ENCODE data around the gene MGAT3. TPM values are rescaled to one million over a fixed set of nuclear protein-coding genes. Genes with fewer than 3 reads are reported as not detected.

MGAT3 gene
- total and polyA plus RNA-seq, 12 donors, result 0.42 to 6.9 (median 1.7) TPM

GRCh38 chr22:39439170-39439569, 17.6 kb upstream of the MGAT3 start:
- WGBS, 4 donors, result 39 to 54% (median 45%) methylated on average over 8 of the region's 8 CpGs
- no peaks in the 10 kb centered on the region for H3K9me3 ChIP-seq (replicated peaks in 1 of 3)
- intact Hi-C loops (cut with DNase I), result loop anchor here in 1 of 2 donors (10.0 kb wide), 1 partner anchor 56 kb away; no protein-coding TSS in a partner anchor
- TF ChIP-seq CTCF (IDR thresholded peaks at IDR 0.05), result no peak
- TF ChIP-seq POLR2A (IDR thresholded peaks at IDR 0.05), result no peak
- peaks cover 0 to 34% of the 10 kb centered on the region in 2 donors for H3K4me1 ChIP-seq (replicated peaks in 1 of 2)
- no peak overlapping the region for H3K4me3 ChIP-seq
- H3K27me3 ChIP-seq, result no peaks in the 10 kb centered on the region
- no peak overlapping the region for H3K27ac ChIP-seq
- no peaks in the 10 kb centered on the region for H3K36me3 ChIP-seq (replicated peaks in 1 of 2)
- no peak for DNase-seq

GRCh38 chr22:39443398-39443797, 13.4 kb upstream of the MGAT3 start:
- H3K27me3 ChIP-seq, result no peaks in the 10 kb centered on the region

GRCh38 chr22:39444247-39444800, 12.5 kb upstream of the MGAT3 start:
- TF ChIP-seq POLR2A (IDR thresholded peaks at IDR 0.05), result no peak
- no peak for TF ChIP-seq CTCF (IDR thresholded peaks at IDR 0.05)
- Histone ChIP-seq H3K4me1 (replicated peaks in 1 of 2) (peaks cover 0 to under 1% of the 10 kb centered on the region in 2 donors), H3K4me3 (no peak overlapping the region), H3K27me3 (no peaks in the 10 kb centered on the region), H3K27ac (no peak overlapping the region), H3K36me3 (replicated peaks in 1 of 2) (no peaks in the 10 kb centered on the region), H3K9me3 (replicated peaks in 1 of 3) (no peaks in the 10 kb centered on the region)
- 74 to 91% (median 83%) methylated on average over 4 to 7 of the region's 7 CpGs for WGBS, 4 donors
- DNase-seq, result no peak
- intact Hi-C loops (cut with DNase I), result no loop called here

More at GRCh38 chr22:39443398-39443797, 13.4 kb upstream of the MGAT3 start:
- Histone ChIP-seq H3K4me3 (no peak overlapping the region), H3K27ac (no peak overlapping the region), H3K4me1 (replicated peaks in 1 of 2) (peaks cover 0 to 5% of the 10 kb centered on the region in 2 donors), H3K9me3 (replicated peaks in 1 of 3) (no peaks in the 10 kb centered on the region), H3K36me3 (replicated peaks in 1 of 2) (no peaks in the 10 kb centered on the region)
- intact Hi-C loops (cut with DNase I), result no loop called here
- TF ChIP-seq POLR2A (IDR thresholded peaks at IDR 0.05) (no peak), CTCF (IDR thresholded peaks at IDR 0.05) (no peak)
- no peak for DNase-seq
- 73 to 93% (median 87%) methylated on average over 6 of the region's 6 CpGs for WGBS, 4 donors

- H3K27me3 ChIP-seq, result no peaks in the 10 kb centered on the region
- no peak overlapping the region for H3K27ac ChIP-seq
- H3K4me3 ChIP-seq, result no peak overlapping the region
- H3K4me1 ChIP-seq (replicated peaks in 1 of 2), result no peaks in the 10 kb centered on the region
- H3K36me3 ChIP-seq (replicated peaks in 1 of 2), result no peaks in the 10 kb centered on the region
- no peaks in the 10 kb centered on the region for H3K9me3 ChIP-seq (replicated peaks in 1 of 3)
- no peak for DNase-seq
- intact Hi-C loops (cut with DNase I), result no loop called here
- 83 to 91% (median 86%) methylated on average over 2 to 11 of the region's 11 CpGs for WGBS, 4 donors
- TF ChIP-seq CTCF (IDR thresholded peaks at IDR 0.05), result no peak
- no peak for TF ChIP-seq POLR2A (IDR thresholded peaks at IDR 0.05)
Observed at GRCh38 chr22:39444937-39445465, 11.8 kb upstream of the MGAT3 start.

Data from adrenal gland (tissue), 12 donors.